ENCODE results near the gene DNMT3B.
"Not testable (repeated sequence)": the region's sequence is repeated elsewhere in the genome, so short reads cannot be mapped to it uniquely, and the experiment has no call there.

The DNMT3B gene

DNA sequence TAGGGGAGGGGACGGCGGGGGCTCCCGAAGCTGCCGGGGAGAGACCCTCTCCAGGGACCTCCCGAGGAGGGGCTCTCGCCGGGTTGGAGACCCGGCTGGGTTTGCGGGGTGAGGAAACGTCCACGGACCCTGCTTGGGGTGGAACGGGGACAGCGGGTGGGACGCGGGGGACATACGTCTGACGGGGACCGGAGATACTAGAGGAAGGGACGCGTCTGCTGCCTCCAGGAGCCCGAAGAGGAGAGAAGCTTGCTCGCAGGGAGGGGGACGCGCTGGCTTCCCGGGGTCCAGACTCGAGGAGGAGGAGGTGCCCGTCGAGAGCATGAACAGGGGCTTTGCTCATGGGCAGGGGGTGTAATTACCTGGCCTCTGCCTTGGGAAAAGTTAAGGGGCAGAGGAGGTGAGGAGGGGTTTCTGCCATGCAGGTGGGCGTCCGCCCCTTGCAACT is 593 bp downstream of the DNMT3B start:
- DNase-seq (ENCODE audit: low read depth in 4 of 4, low spot score in 1 of 4) = peak in 1 of 4 experiments; percentile 4

DNA sequence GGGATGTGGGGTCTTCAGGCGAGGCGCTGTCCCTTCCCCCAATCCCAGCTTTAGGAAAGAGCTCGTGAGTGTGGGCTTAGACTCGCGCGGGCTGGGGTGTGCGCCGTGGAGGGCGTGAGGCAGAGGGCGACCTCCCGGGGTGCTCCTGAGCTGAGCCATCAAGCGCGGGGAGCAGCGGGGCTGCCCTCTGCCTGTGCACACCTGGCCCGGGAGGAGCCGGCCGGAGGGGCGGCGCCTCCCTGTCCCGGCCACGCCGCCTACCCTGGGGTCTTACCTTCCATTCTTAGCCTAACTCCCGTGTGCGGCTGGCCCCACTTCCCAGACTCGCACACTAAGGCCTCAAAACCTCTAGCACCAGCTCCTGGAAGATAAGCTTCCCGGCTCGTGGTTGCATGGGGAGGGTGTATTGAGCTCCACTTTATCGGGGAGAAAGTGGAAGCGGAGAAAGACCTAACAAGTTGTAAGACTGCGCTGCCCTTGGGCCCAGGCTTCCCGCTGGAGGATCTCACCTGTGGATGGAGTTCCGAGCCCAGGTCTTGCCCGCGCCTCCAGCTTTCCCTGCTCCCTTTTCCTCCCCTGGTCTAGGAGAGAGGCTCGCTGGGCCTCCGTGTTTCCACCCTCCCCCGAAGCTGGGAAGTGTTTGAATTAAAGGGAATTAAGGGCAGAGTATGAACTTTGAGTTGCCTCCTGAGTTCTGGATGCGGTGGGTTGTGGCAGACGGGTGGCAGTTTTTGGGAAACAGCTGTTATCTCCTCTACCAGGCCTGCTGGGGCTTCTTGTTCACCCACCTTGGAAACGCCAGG is 1.2 kb downstream of the DNMT3B start:
- no peak for DNase-seq (ENCODE audit: low read depth in 4 of 4, low spot score in 1 of 4)

- no peak for DNase-seq (ENCODE audit: low read depth in 4 of 4, low spot score in 1 of 4)
These were observed 2.1 kb downstream of the DNMT3B start for GRCh38 chr20:32764005-32764960.

DNA sequence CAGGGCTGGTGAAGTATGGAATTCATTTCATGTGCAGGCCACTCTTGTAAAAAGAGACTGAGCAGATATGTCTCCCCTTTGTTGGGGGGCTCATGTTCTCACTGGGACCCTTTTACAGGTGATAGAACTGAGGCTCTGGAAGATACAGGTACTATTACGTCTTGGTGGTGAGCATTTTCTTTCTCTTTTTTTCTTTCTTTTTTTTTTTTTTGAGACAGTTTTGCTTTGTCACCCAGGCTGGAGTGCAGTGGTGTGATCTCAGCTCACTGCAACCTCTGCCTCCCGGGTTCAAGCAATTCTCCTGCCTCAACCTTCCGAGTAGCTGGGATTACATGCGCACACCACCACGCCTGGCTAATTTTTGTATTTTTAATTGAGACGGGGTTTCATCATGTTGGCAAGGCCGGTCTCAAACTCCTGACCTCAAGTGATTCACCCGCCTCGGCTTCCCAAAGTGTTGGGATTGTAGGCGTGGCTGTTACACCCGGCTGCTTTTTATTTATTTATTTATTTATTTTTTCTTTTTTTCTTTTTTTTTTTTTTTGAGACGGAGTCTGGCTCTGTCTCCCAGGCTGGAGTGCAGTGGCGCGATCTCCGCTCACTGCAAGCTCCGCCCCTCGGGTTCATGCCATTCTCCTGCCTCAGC is 3.2 kb downstream of the DNMT3B start:
- not testable (repeated sequence) for DNase-seq (ENCODE audit: low read depth in 4 of 4, low spot score in 1 of 4)

DNA sequence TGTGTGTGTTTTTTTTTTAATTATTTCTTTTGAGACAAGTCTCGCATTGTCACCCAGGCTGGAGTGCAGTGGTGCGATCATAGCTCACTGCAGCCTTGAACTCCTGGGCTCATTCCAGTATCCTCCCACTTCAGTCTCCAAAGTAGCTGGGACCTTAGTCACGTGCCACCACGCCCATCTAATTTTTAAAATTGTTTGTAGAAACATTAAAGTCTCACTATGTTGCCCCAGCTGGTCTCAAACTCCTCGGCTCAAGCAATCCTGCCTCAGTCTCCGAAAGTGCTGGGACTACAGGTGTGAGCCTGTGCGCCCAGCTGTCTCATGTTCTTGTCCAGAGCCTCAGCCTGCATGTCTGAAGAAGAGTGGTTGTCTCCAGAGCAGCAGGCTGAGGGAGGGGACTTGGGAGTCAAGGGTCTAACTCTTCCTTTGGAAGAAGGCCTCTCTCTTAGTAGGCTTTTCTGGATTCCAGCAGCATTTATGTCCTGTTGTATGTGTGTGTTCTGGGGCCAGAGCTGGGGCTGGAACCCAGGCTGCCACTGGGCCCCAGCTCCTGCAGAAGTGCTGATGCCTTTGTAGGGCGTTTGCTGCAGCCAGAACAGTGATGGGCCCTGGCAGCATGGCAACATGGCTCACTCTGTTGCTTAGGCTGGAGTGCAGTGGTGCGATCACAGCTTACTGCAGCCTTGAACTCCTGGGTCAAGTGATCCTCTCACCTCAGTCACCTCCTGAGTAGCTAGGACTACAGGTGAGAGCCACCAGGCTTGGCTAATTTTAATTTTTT is 5.4 kb downstream of the DNMT3B start:
- DNase-seq (ENCODE audit: low read depth in 4 of 4, low spot score in 1 of 4) = no peak

DNA sequence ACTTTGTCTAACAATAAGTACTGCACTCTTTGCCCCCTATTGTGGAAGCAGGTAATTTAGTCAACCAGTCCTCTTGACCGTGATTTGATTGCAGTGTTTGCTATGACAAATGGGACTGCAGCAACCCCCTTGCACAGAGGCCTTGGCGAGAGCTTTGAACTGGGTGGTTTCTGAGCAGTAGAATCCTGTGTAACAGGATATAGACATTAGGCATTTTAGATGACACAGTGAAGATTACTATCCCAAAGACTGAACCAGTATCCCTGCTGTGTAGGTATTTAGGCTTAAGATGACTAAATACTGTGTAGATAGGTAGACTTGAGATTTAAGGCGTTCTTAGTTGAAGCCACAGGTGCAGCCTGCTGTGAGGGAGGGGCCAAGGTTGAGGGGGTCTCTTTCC is 9.9 kb downstream of the DNMT3B start:
- DNase-seq (ENCODE audit: low read depth in 4 of 4, low spot score in 1 of 4) = no peak

- DNase-seq (ENCODE audit: low read depth in 4 of 4, low spot score in 1 of 4) = no peak
These were observed 11.0 kb downstream of the DNMT3B start for GRCh38 chr20:32773223-32773622.

DNA sequence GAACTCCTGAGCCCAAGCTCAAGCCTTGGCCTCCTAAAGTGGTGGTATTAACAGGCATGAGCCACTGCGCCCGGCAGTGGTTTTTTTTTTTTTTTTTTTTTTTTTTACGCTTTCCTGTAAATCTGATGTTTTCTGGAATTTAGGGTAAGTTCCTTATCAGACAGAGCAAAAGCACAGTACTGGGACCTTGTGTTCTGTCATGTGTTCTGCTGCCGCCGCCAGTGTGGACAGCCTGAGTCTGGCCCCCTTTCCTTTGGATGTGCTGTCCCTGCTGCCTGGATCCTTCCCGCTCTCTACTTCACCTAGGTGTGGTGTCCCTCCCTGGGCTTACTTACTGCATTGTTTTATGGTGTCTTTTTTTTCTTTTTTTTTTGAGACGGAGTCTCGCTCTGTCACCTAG is 11.7 kb downstream of the DNMT3B start:
- no peak for DNase-seq (ENCODE audit: low read depth in 4 of 4, low spot score in 1 of 4)

DNA sequence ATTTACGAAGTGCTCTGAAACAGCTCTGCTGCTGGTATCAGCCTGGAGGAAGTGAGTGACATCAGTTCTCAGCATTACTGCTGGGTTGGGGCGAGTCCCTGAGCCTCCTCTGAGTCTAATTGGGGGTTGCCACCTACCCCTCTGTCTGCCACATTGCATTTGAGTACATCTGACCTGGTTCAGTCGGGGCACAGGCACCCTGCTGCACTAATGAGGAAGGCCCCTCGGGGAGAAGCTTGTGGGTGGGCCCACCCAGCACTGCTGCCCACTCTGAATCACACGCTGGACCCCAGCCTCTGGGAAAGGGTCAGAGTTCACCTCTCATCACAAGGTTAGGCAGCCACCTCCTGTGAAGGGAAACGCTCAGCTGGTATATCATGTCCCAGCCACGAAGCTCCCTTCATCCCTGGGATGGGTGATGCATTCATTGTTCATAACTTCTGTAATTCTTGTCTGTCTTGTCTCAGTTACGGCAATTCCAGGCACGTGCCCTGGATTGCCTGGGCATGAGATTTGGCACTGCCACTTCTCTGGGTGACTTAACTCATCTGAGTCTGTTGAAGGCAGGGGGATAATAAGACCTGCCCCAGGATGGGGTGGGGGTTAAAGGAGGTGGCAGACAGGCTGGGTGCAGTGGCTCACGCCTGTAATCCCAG is 13.3 kb downstream of the DNMT3B start:
- no peak for DNase-seq (ENCODE audit: low read depth in 4 of 4, low spot score in 1 of 4)

GRCh38 chr20:32777177-32777956 is 15.2 kb downstream of the DNMT3B start:
- DNase-seq (ENCODE audit: low read depth in 4 of 4, low spot score in 1 of 4) = no peak

DNA sequence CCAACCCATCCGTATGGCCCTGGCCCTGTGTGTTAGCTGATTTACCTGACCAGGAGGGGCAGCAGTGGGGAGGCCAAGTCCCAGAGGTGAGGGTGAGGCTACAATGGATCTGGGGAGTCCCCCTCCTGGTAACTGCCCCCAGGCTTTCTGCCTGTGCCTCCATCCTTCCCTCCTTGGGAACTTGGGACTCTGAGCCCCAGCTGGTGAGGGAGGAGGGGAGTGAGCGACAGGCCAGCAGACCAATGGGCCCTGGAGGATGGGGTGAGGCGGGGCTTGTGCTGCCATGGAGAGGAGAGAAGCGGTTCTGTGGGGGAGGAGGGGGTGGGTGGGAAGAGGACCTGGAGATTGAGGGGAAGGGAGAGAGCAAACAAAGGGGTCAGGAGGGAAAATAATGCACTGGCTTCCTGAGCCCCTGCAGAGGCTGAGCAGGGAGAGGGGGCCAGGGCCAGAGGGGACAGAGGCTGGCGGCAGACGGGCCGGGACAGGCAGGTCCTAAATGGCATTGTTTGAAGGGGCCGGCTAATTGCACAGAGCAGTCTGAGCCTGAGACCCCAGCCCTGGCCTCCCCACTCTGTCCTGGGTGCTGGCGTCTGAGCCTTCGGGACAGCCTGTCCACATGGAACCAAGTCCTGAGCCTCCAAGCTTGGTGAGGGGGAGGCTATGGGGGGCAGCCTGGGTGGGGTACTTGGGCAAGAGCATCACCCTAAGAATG is 17.5 kb downstream of the DNMT3B start:
- DNase-seq (ENCODE audit: low read depth in 4 of 4, low spot score in 1 of 4) = no peak

DNA sequence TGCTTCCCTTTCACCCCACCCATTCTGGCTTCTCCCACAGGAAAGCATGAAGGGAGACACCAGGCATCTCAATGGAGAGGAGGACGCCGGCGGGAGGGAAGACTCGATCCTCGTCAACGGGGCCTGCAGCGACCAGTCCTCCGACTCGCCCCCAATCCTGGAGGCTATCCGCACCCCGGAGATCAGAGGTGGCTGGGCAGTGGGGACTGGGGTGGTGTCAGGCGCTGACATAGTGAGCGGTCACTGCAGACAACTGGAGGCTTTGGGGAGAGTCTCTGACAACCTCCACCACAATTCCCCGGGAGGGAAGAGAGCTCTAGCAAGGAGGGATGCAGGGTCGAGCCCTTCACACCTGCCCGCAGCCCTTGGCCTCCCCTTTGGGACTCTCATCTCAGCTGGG is 18.1 kb downstream of the DNMT3B start:
- DNase-seq (ENCODE audit: low read depth in 4 of 4, low spot score in 1 of 4) = no peak

- no peak for DNase-seq (ENCODE audit: low read depth in 4 of 4, low spot score in 1 of 4)
These were observed 18.8 kb downstream of the DNMT3B start for GRCh38 chr20:32780749-32781655.

GRCh38 chr20:32784369-32785080 is 22.3 kb downstream of the DNMT3B start:
- DNase-seq (ENCODE audit: low read depth in 4 of 4, low spot score in 1 of 4) = no peak

- DNase-seq (ENCODE audit: low read depth in 4 of 4, low spot score in 1 of 4) = no peak
These were observed 24.0 kb downstream of the DNMT3B start for GRCh38 chr20:32786059-32786760.

DNA sequence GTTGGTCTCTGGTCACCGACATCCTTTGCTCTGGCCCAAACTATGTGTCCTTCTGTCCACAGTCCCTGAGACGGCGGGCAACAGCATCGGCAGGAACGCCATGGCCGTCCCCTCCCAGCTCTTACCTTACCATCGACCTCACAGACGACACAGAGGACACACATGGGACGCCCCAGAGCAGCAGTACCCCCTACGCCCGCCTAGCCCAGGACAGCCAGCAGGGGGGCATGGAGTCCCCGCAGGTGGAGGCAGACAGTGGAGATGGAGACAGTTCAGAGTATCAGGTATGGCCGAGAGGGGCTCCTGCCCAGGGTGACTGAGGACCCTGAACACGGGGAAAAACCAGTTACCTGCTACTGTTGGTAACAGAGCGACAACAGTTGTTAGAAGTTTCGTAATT is 25.0 kb downstream of the DNMT3B start:
- DNase-seq (ENCODE audit: low read depth in 4 of 4, low spot score in 1 of 4) = no peak
